SIG-M5 treated with dmso at 0.1 percent for 504 hours (cell line): ENCODE results near the gene ECSIT.
A peak's percentile ranks its signal among the peaks of the same experiment; 100 is the strongest.

ENCODE experiments used
- DNase-seq: peaks from one replicate; lab custom pipeline; 2025; ENCODE audit not compliant: unreplicated experiment; lab: John Stamatoyannopoulos, UW

The ECSIT gene

DNA sequence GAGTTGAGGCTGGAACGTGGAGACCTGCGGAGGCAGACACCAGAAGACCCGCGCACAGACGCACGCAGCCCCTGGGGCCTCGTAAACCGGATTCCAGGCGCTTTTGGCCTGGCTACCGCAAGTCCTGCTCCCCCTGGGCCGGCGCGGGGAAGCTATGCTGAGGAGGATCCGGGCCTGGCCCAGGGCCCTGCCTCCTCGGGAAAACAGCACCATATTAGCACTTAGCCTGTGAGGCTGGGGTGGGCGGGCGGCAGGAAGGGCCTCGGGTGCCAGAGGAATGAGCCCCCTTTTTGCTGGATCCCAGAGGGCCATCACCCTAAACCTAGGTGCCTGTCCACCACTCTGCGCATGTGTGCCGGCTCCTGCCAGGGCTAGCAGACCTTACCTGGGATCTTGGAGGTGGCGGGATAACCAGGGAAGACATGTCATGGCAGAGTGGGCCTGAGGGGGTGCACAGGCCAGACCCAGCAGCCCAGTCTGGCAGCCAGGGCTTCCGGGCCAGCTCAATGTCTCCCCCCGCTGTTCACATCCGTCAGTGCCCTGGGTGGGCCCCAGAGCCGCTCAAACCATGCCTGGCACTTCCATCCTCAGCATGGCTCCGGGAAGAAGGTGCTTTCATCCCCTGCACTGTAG, 22.8 kb upstream of the ECSIT start:
- DNase-seq, result no peak

DNA sequence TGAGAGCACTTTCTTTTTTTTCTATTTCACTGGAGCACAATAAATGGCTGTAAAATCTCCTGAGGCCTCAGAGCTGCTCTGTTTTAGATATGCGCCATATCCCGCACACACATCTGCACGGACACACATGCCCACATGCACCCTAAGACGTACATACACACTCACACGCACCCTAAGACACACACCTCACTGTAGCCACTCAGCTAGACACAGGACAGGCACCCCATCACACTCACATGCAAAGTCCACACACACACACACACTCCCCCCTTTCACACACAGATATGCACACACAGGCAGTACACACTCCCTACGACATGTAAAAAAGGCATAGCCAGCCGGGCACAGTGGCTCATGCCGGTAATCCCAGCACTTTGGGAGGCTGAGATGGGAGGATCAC, 21.3 kb upstream of the ECSIT start:
- DNase-seq, result no peak

DNA sequence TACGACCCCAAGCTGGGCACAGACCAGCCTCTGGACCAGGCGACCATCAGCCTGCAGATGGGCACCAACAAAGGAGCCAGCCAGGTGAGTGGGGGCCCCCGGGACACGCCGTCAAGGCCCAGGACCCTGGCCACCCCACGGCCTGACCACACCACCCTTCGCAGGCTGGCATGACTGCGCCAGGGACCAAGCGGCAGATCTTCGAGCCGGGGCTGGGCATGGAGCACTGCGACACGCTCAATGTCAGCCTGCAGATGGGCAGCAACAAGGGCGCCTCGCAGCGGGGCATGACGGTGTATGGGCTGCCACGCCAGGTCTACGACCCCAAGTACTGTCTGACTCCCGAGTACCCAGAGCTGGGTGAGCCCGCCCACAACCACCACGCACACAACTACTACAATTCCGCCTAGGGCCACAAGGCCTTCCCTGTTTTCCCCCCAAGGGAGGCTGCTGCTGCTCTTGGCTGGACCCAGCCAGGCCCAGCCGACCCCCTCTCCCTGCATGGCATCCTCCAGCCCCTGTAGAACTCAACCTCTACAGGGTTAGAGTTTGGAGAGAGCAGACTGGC, 20.5 kb upstream of the ECSIT start:
- no peak for DNase-seq

DNA sequence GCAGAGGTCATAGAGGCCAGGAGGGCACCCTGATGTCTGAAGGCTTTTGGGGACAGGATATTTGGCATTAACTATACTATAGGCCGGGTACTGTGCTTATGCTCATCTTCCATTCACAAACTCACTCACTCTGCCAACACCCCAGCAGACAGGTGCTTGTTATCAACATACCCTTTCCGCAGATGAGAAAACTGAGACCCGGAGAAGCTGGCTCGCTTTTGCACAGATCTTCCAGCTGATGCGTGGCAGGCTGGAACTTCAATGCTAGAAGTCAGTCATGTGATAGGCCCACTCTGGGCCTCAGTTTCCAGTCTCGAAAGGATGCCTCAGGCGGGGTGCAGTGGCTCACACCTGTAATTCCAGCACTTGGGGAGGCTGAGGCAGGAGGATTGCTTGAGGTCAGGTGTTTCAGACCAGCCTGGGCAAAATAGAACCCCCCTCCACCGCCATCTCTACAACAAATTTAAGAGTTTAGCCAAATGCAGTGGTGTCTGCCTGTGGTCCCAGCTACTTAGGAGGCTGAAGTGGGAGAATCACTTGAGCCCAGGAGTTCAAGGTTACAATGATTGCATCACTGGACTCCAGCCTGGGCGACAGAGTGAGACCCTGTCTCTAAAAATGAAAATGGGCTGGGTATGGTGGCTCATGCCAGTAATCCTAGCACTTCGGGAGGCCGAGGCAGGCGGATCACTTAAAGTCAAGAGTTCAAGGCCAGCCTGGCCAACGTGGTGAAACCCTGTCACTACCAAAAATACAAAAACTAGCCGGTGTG, 19.2 kb upstream of the ECSIT start:
- DNase-seq, result no peak

GRCh38 chr19:11541238-11541637, 12.3 kb upstream of the ECSIT start:
- DNase-seq, result no peak

DNA sequence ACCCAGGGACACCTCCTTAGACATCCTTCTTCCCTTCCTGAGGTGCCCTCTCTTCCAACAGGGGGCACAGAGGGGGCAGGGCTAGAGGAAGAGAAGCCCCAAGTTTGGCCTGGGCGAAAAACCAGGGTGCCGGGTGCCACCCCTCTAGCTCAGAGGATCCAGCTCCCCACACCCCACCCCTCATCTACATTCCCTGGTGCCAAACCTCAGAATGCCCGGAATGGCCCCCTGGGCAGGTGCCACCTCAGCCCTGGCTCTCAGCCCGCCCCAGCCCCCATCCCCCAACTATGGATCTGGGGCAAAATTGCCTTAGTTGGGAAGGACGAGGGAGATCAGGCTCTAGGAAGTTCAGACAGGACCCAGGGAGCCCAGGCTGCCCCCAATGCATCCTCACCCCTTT, 11.7 kb upstream of the ECSIT start:
- no peak for DNase-seq

DNA sequence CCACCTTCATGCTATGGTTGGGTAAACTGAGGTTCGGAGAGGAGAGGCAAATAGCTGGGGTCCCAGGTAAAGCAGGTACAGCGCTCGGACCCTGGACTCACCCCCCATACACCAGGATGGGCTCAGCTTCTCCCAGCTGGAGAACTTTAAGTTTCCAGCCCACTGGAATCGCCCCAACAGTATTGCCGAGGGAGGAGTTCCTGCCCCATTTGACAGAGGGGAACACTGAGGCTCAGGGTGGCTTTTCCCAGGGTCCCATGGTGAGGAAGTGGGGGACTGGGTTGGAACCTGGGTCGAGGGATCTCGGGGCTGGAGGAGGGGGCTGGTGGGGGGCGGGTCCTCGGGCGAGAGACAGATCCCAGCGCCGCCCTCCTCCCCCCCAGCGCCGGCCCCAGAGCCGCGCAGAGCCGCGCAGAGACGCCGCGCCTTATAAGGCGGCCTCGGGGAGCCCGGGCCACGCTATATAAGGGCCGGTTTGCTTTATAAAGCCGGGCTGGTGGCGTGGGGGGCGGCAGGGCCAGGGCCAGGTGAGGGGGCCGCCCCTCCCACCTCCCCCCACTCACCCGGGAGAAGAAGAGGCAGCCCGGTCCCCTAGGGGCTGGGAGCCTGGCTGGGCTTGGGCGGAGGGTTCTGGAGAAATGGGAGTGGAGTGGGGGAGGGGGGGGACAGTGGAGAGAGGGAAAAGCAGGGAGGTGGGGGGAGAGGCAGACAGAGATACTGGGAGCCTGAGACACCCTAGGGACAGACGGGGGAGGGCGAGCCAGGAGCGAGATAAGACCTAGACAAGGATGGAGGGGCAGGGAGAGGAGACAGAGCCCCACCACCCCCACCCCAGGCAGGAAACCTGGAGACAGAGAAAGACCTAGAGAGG, 10.8 kb upstream of the ECSIT start:
- DNase-seq, result no peak

GRCh38 chr19:11538232-11539036, 9.5 kb upstream of the ECSIT start, which contains the start of gene CNN1:
Gene CNN1, plus strand, starts transcription at chr19:11538851. Its CDS starts 77 bp downstream, at chr19:11538928.
- no peak for DNase-seq

GRCh38 chr19:11535792-11536595, 7.1 kb upstream of the ECSIT start:
- DNase-seq, result peak; percentile 50

DNA sequence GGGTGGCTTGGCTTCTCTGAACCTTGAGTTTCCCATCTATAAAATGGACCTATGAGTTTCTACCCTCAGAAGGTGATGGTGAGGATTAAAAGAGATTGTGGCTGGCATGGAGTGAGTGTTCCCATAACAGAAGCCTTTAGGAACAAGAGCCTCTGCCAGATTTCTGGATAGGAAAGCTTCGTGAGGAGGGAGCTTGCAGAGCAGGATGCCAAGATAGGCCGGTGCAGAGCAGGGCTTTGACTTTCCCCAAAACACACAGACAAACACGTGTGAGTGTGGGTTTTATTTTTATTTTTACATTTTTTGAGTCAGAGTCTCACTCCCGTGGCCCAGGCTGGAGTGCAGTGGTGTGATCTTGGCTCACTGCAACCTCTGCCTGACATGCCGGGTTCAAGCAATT, 6.0 kb upstream of the ECSIT start:
- DNase-seq, result no peak

DNA sequence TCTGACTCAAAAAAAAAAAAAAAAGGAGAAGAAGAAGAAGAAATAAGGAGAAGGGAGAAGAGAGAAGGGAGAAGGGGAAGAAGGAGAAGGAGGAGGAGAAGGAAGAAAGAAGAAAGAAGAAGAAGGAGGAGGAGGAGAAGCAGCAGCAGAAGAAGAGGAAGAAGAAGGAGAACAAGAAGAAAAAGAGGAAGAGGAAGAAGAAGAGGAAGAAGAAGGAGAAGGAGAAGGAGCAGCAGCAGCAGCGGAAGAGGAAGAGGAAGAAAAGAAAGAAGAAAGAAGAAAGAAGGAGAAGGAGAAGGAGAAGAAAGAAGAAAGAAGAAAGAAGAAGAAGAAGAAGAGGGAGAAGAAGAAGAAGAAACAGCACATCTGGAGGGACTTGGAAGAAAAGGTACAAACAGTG, 5.6 kb upstream of the ECSIT start:
- DNase-seq, result peak; percentile 26

DNA sequence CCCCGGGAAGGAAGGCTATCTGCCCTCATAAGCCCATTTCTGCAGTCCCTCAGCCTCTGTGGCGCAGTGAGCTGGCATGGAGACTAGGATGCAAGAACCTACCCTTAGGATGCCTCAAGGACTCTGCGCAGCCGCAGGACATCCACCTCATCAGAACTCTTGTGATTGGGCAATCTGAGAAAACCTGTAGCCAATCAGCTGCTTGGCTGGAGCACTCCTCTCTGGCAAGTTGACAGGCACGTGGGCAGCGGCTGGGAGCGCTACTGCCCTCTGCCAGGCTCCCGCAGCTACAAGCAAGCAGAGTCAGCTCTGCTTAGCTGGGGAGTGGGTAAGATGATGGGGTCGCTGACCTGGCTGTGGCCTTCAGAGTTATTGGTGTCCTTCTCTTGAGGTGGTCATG, 1.5 kb upstream of the ECSIT start:
- peak; percentile 63 for DNase-seq

- no peak for DNase-seq
Measured at GRCh38 chr19:11519138-11519537, 9.8 kb downstream of the ECSIT start.

DNA sequence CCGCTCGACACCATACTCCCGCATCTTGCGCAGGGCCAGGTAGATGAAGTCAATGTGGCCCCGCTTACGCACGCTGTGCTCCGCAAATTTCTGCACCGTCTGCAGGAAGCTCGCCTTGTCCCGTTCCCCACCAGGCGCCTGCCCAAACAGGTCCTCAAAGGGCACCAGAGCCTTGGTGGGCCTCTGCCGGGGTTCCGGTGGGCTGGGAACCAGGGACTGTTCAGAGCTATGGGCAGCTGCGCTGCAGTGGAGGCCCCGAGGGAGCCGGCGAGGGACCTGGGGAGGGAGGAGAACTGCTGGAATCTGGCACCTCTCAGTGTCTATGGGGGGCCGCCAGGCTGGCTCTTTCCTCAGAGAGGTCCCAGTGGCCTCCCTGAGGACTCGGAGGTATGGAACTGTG, 15.0 kb downstream of the ECSIT start:
- DNase-seq, result no peak

GRCh38 chr19:11510444-11510843, 18.5 kb downstream of the ECSIT start:
- DNase-seq, result no peak

DNA sequence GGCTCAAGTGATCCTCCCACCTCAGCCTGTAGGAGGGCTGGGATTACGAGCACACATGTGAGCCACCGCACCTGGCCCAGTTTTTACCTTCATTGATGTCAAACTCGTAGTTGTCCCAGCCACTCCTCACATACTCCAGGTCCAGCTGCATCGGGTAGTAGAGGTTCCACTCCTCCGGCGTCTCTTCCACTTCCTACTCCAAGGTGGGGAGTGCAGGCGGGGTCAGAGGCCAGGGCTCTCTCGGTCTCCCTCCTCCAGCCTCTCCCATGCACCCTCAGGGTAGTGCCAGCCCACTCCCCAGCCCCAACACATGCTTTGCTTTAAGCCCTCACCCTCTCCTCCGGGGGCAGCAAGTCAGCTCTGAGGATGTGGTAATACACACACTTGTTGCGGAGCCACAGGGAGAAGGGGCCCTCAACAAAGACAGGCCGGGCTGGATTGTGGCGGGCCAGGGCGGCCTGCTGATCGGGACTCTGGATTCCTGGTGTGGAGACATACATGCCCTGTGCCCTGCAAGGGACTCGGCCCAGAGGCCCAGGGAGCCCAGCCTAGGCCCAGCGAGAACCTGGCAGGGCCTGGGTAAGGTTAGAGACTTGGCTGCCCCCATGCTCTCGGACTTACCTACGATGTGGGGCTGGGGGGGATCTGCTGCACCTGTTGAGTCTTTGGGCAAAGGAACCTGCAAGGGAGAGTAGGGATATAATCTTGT, 21.4 kb downstream of the ECSIT start:
- DNase-seq, result no peak

DNA sequence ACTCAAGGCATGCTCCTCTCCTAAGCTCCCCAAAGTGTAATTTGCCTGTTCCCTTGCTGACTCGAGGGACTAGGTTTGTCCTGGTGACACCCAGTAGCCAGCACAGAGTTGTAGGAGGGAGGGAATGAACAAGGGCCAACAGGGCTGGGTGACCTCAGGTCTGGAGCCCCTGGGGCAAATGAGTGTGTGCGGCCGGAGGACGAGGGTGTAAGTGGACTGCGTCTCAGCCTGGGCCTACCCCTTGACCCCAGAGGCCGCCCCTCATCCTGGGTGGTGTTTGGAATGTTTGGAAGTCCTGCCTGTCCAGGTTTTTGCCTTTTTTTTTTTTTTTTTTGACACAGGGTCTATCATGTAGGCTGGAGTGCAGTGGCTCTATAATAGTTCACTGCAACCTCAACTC, 22.0 kb downstream of the ECSIT start:
- DNase-seq, result no peak

GRCh38 chr19:11506101-11506555, 22.8 kb downstream of the ECSIT start:
- no peak for DNase-seq

DNA sequence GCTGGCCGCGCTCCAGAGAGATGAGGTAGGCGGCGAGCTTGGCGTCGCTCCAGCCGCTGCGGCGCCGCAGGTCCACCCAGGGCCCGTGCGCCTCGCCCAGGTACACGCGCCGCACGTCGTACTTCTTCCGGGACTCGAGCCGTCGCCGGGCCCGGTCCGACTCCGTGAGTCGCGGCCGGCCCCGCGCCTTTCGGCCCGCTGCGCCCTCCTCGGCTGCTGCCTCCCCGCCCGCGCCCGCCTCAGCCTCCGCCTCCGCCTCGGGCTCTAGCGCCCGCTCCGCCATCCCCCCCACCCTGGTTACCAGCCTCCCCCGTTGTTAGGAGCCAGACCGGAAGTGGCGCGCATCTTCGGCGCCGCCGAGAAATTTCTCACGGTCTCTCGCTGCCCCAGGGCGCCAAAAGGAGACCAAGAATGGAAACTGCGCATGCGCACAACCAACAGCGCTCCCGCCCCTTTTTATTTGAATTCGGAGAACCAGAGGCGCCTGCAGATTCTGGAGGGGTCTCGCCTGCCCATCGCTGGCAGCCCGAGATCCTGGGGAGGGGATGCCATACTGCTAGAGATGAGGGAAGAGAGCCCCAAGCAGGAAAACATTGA, 23.3 kb downstream of the ECSIT start, which contains the start of gene ZNF653:
Gene ZNF653, minus strand, starts transcription at position 336 of the 597 bp plus-strand sequence. Its CDS starts 53 bp downstream, at position 283.
- DNase-seq, result peak; percentile 91
